KBM-7 (cell line): Measurements from ENCODE around the gene TMPRSS11B.
"Not testable (repeated sequence)": the region's sequence is repeated elsewhere in the genome, so short reads cannot be mapped to it uniquely, and the experiment has no call there.

ENCODE experiments used
- DNase-seq: peaks from one replicate; pipeline ENCODE4 v3.0.0-alpha.2; 2015
- in situ Hi-C: fragments of 300-500 bp; cut with MboI; formaldehyde crosslinking; loops from 2 replicates; pipeline ENCODE4 v1.14.3; 2020; ENCODE audit warnings: low sequenced_read_pairs, low pct_unique_long_range_greater_than_20kb, mixed read lengths

TMPRSS11B gene

DNA sequence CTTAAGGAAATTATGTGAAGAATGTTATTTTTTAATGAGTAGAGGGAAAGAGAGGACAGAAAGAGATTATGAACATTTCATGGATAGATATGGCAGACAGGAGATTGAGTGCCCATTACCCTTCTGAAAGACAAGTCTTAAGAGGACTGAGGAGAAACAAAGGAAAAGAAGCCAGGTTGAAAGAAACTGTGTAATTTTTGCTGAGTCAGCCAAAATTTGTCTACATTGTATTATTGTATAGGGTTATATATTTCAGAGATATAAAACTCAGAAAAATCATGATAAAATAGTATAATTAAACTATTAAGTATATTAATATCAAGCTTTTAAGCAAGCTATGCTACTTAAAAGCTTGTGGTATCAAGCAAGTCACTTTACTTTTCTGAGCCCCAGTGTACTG lies 4.9 kb downstream of the TMPRSS11B start:
- no peak for DNase-seq
- in situ Hi-C loops, result no loop called here

DNA sequence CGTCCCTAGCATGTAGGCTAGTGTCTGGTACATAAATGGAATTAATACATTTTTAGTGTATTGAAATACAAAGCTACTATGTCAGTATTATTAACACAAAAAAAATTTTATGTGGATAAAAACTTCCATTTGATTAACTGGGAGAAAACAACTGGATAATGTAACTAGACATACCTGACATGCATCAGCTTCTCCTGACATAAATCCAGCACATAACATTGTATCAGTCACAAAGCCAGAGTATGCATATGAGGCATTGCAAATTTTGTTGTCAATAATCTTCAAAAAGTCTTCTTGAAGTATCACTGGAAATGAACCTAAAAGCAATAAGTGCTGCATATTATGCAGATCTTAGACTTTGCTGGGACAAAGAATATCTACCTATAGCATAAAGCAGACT lies 16.9 kb downstream of the TMPRSS11B start:
- DNase-seq, result no peak
- in situ Hi-C loops, result no loop called here

DNA sequence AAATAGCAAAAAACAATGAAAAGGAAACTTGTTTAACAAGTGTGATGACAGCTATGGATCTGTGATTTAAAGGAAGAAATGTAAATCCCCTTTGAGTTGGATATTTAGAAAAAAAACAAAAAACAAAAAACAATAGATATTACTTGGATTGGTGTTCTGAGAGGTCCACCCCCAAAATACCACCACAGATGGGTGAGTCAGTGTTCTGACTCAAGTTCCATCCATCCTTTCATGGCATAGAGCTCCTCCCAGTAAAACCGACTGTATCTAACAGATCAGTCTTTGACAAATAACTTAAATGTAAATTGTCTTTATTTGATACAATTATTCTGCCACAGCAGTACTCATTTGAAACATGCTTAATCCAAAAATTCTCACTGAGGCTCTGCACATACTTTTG lies 27.4 kb downstream of the TMPRSS11B start:
- in situ Hi-C loops, result no loop called here

DNA sequence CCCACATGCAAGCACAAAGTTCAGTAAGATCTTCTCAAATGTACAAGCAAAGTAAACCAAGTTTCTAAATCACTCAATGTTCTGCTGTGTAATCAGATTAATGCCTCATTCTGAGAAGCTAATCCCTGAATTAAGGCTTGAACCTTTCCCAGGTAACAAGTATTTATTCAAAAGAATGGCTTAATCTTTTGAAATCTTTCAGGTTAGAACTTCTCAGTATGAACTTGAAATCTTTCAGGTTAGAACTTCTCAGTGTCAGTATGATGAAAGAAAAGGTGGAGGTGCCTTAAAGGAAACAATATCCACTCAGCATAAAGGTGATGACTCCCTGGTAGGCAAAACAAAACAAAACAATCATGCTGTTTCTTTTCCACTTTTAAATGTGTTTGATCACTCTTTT lies 29.0 kb downstream of the TMPRSS11B start:
- DNase-seq, result no peak
- in situ Hi-C loops, result no loop called here

More for the DNA sequence above, 27.4 kb downstream of the TMPRSS11B start:
- DNase-seq, result no peak

DNA sequence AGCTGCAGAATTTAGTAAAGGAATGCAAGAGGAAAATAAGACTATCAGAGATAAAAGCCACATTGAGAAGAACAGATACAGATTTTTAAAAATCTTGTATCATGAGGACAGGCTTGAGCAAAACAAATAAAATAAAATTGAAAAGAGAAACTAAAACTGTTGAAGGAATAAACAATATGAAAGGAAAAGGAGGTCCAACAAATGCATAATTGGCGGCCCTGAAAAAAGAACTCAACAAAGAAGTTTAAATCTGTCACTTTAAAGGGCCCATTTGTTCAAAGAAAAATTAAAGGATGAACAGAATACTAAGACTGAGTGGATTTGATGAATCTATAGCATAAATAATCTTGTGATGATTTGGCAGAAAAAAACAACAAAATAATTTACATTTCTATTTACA lies 36.5 kb downstream of the TMPRSS11B start:
- in situ Hi-C loops, result no loop called here
- no peak for DNase-seq

DNA sequence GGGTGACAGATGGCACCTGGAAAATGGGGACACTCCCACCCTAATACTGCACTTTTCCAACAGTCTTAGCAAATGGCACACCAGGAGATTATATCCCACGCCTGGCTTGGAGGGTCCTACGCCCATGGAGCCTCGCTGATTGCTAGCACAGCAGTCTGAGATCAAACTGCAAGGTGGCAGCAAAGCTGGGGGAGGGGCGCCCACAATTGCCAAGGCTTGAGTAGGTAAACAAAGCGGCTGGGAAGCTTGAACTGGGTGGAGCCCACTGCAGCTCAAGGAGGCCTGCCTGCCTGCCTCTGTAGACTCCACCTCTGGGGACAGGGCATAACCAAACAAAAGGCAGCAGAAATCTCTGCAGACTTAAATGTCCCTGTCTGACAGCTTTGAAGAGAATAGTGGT lies 51.2 kb downstream of the TMPRSS11B start:
- in situ Hi-C loops, DNase-seq: not testable (repeated sequence)

DNA sequence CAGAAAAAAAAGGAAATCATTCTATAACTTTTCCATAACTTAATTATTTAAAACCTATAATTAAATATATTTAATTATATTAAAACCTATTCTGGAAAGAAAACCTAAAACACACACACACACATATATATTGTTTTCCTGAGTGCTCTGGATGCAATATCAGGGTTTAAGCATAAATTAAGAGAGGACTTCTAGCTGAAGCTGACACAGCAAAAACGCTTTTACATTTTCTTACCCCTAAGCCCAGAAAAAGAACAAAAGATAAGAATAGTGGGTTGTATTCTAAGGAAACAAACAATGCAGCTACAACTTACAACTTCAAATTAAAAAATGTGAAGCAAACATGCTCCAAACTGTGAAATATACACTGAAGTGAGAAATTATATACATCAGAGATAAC lies 52.3 kb downstream of the TMPRSS11B start:
- in situ Hi-C loops, result no loop called here
- no peak for DNase-seq

DNA sequence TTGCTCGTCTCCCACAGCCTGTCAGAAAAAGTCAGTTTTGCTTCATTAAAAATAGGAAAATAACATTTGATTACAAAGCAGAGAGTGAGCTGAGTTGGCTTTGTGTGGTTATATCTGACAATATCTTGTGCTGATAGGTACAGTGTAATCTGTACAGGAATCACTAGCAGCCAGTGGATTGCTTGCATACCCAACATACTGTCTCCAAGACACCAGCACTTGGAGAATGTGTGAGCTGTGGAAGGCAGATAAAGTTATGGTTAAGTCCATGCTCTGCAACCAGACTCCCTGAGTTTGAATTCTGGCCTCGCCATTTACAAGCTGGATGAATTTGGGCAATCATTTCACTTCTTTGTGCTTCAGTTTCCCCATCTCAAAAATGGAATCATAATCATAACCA lies 58.3 kb downstream of the TMPRSS11B start:
- no peak for DNase-seq
- in situ Hi-C loops, result no loop called here

DNA sequence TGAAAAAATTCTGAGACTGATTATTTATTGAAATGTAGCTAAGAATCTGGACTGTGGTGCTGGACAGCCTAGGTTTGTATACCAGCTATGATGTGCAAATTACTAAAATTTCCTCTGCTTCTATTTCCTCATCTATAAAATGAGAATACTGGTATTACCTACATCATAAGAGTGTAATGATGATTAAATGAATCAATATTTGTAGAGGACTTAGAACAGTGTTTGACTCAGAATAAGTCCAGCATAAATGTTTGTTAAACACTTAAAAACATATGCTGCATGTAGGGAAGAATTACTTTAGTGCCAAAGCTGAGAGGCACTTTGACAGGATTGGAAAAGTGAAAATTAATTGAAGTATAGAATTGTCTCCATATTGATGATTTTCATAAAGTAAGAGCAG lies 60.6 kb downstream of the TMPRSS11B start:
- in situ Hi-C loops, result no loop called here
- DNase-seq, result no peak

DNA sequence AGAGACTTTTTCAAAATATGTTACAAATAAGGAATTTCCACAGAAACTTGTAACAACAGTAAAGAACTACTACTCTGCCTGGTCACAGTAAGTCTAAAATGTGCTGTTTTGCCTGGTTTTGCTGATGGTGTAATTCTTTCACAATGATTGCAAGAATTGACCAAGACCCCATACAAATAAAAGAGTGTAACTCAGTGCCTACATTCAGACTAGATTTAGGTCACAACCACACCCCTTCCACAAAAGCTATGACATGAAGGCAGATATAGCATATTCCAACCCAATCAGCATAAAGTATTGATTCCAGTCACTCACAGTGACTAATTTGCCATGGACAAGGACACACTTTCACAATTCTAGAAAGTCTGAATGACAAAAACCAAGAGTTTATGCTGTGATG lies 62.1 kb downstream of the TMPRSS11B start:
- no peak for DNase-seq
- in situ Hi-C loops, result no loop called here

DNA sequence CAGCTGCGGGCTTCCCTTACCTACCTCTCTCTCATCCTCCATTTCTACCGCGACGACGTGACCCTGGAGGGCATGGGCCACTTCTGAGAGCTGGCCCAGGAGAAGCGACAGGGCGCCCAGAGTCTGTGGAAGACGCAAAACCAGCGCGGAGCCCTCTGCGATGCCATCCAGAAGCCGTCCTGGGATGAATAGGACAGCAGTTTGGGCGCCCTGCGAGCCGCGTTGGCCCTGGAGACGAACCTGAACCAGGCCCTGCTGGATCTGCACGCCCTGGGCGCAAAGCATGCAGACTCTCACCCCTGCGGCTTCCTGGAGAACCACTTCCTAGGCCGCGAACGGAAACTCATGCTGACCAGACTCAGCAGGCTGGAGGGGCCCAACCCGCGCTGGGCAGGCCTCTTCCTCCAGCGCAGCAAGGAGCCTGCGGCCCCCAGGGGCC lies 63.1 kb downstream of the TMPRSS11B start:
- in situ Hi-C loops, result no loop called here
- no peak for DNase-seq

DNA sequence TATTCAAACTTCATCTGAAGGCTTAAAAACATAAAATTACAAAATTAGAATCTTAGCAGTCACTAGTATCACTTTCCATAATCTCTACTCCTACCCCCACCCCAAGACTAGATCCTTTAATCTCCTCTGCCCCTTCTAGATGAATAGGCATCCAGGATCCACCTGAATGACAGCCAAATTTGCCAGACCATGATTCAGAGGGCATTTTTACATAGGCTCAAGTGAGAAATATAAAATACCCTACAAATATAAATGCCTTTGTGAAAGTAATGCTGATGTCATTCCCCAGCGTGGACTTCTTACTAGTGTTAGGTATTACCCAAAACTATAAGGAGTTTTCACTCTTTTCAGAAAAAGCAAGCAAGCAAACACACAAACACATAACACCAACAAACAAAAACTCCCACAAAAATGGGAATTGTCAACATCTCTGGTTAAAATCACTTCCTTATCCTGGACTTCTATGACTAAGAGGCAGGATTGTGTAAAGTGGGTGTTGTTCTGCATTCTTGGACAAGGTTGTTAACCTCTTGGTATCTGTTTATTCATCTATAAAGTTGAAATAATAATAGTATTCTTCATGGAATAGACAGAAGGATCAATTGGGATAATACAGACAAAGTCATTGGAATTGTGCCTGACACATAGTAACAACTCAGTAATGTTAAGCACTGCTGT lies 64.5 kb downstream of the TMPRSS11B start:
- in situ Hi-C loops, result no loop called here
- no peak for DNase-seq

DNA sequence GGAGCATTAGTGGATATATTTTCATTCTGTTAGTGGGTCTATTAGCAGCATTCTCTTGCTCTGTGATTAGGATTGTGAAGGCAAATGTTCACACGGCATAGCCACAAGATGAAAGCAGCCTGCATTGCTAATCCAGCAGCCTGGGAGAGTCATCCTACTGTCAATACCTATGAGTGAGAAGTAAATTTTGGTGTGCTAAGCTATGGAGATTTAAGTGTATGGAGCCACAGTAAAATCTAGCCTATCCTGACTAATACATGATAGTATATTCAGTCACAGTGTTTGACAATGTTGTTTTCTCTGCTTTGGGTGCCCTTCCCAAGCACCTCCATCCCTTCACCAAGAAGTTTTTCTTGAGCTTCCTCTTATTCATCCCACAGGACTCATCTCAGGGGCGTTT lies 68.6 kb downstream of the TMPRSS11B start:
- in situ Hi-C loops, result no loop called here
- no peak for DNase-seq
